ENCODE measurements around the gene DLL4.

DNA sequence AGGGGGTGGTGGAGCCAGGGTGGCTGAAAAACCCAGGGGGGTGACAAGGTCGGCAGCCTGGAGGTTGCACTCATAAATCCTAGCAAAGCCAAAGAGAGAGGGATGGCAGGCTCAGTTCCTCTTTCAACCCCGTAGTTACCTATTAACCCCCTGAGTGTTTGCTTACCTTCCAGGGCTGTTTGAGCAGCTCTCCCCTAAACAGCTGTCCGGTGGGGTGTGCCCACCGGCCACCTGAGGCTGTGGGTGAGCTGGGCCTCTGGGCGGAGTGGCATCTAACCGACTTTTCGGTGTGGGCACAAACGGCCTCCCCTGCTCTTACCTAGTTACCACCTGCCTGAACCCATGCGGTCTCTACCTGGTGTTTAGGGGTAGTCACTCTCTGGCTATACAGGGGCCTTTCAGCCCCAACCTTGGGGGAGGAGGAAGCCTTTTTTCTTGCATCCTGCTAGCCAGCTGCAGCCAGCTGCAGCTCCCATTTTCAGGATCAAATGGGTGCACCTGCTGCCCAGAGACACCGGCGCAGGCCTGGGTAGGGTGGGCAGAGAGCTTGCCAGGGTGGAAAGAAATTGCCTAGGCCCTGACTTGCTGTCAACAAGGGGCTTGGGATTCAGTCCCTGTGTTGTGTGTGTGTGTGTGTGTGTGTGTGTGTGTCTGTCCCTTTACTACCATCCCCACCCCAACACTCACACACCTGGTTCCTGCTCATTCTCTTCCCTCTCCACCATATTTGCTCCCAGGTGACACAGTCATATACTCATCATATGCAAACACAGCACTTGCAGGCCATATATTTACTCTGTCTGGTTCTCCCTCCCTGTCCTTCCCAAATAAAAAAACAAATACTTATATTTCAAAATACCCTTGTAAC is 3.7 kb downstream of the DLL4 start:
- TF ChIP-seq, protein P1, sequence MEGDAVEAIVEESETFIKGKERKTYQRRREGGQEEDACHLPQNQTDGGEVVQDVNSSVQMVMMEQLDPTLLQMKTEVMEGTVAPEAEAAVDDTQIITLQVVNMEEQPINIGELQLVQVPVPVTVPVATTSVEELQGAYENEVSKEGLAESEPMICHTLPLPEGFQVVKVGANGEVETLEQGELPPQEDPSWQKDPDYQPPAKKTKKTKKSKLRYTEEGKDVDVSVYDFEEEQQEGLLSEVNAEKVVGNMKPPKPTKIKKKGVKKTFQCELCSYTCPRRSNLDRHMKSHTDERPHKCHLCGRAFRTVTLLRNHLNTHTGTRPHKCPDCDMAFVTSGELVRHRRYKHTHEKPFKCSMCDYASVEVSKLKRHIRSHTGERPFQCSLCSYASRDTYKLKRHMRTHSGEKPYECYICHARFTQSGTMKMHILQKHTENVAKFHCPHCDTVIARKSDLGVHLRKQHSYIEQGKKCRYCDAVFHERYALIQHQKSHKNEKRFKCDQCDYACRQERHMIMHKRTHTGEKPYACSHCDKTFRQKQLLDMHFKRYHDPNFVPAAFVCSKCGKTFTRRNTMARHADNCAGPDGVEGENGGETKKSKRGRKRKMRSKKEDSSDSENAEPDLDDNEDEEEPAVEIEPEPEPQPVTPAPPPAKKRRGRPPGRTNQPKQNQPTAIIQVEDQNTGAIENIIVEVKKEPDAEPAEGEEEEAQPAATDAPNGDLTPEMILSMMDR (IDR thresholded peaks at IDR 0.05; ENCODE audit: poor library complexity), result no peak
- no peak for TF ChIP-seq EZH2 (IDR thresholded peaks at IDR 0.05; ENCODE audit: borderline replicate concordance)
